ENCODE data around the gene MAPK7.

Gene MAPK7

DNA sequence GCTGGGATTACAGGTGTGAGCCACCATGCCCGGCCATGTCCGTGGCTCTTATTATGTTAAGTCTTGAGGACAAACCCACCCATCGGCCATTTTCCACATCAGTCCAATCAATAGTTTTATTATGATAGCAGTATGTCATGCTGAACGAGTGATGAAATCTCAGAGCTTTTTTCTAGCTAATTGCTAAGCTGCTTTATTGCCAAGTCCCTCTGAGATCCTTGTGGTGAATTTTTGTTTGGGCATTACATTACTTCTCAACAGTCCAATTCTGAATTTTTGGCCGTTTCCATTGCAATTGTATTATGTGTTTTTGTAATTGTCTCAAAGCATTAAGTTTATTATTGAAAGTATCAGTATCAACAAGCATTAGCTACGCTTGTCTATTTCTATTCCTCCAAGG lies 43.6 kb downstream of the MAPK7 start:
- no peak for DNase-seq

DNA sequence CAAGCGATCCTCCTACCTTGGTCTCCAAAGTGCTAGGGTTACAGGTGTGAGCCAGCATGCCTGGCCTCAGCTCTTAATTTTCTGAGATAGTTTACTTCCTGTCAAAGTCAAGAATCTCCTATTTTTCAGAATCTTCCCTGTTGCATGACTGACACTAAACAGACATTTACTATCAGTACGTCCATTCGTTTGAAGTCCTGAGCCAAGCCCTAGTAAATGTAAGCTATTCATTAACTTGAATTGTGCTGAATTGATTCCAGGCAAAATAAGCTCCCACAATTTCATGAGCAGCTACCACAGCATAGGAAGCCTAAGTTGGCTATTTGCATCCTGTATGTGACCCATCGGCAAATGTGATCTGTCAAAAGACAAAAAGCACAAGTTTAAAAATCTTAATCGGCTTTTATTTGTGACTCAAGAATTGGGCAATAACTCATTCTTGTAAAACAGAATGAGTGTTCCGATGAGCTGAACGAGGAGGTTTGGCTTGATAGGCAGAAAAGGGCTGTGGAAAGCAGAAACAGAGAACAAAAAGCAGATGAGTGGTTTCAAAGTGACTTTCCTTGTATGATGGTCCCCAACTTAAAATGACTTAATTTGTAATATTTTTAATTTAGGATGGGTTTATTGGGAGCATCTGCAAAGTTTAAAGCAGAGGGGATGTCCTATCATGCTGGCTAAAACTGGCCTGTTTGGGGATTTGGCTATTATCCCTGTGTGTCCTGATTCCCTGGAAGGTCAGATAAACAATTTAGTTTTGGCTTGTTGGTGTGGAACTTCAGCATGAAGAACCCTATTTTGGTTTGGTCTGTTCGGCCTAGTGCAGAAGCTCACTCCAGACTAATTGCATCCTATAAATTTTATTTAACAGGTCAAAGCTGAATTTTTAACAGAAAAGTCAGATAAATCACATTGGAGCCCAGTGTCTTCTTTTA lies 46.9 kb downstream of the MAPK7 start:
- DNase-seq = no peak

DNA sequence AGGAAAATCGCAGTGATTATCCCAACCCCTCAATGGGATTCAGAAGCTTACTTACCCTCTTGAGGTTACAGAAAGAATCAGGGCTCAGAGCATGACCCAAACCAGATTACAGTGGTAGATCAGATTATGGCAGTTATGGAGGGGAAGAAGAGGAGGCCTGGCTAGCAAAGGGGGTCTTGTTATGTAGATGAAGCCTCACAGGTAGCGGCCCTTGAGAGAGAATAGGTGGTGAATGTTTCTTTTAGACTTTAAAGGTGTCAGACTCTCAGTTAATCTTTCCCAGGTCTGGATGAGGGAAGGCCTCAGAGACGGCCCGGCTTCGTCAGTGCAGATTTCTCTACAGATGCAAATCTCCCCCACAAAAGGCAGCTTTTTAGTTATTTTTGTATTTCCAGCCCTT lies 48.3 kb downstream of the MAPK7 start:
- DNase-seq = no peak

DNA sequence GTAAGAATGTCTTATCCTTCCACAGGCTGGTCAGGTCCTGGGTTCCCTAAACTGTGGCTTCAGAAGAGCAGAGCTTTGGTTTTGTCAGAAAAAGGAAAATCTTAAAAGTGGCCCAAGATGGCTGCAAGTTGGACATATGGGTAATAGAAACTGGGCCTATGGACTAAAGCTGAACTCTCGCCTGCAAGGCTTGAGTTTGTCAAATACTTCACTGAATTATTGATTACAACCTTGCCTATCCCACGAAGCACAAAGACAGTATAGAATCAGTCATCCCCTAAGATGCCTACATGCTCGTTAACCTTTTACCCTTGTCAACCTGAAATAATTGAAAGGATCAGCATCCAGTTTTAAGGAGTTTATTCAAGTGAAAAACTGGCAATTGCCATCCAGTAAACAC lies 53.4 kb downstream of the MAPK7 start:
- DNase-seq = no peak
